ENCODE results near the gene ALK.

- TF ChIP-seq EZH2phosphoT487 (IDR thresholded peaks at IDR 0.05; ENCODE audit: unreplicated experiment): no peak
- TF ChIP-seq CTCF (conservative IDR thresholded peaks at IDR 0.05; ENCODE audit: low read depth in 2 of 2): no peak
- TF ChIP-seq EZH2 (IDR thresholded peaks at IDR 0.05; ENCODE audit: low read depth, unreplicated experiment): no peak
- no peak for TF ChIP-seq CREB1 (CRISPR knock-in tag; IDR thresholded peaks at IDR 0.05; ENCODE audit: low read depth)
- TF ChIP-seq POLR2AphosphoS5 (IDR thresholded peaks at IDR 0.05; ENCODE audit: low read depth): no peak
- TF ChIP-seq NANOG (IDR thresholded peaks at IDR 0.05; ENCODE audit: borderline replicate concordance): no peak
- no peak for TF ChIP-seq ZNF114 (CRISPR knock-in tag; IDR thresholded peaks at IDR 0.05)
- TF ChIP-seq JUNB (IDR thresholded peaks at IDR 0.05; ENCODE audit: unreplicated experiment): no peak
- TF ChIP-seq REST (IDR thresholded peaks at IDR 0.05; ENCODE audit: unreplicated experiment): no peak
- no peak for TF ChIP-seq ZNF331 (CRISPR knock-in tag; IDR thresholded peaks at IDR 0.05; ENCODE audit: low read depth)
- no peak for TF ChIP-seq STAT1 (IDR thresholded peaks at IDR 0.05; ENCODE audit: unreplicated experiment)
- no peak for TF ChIP-seq ETS1 (IDR thresholded peaks at IDR 0.05)
- no peak for TF ChIP-seq ZNF462 (CRISPR knock-in tag; IDR thresholded peaks at IDR 0.05)
Observed at GRCh38 chr2:29351916-29352591, 569.3 kb downstream of the ALK start.
